Pons (tissue), 1 donor: ENCODE measurements around the gene OLFM4.
A peak's percentile ranks its signal among the peaks of the same experiment; 100 is the strongest.
"Not testable (repeated sequence)": the region's sequence is repeated elsewhere in the genome, so short reads cannot be mapped to it uniquely, and the experiment has no call there.

Experiments
- DNase-seq: peaks from one replicate; pipeline ENCODE4 v3.0.0-alpha.2; 2016; ENCODE audit warnings: low spot score

Gene OLFM4

GRCh38 chr13:53028637-53029203 is at the start of gene OLFM4:
Gene OLFM4, plus strand, starts transcription at chr13:53028813. Its CDS starts 24 bp downstream, at chr13:53028837.
- no peak for DNase-seq

- DNase-seq, result no peak
Measured at GRCh38 chr13:52978989-52979388, 49.6 kb upstream of the OLFM4 start.

GRCh38 chr13:52980695-52981094 is 47.9 kb upstream of the OLFM4 start:
- DNase-seq, result no peak

- DNase-seq, result no peak
Measured at GRCh38 chr13:52983836-52984235, 44.8 kb upstream of the OLFM4 start.

- no peak for DNase-seq
Measured at GRCh38 chr13:52984881-52985363, 43.7 kb upstream of the OLFM4 start.

GRCh38 chr13:52991344-52992020 is 37.1 kb upstream of the OLFM4 start:
- no peak for DNase-seq

GRCh38 chr13:52992110-52992509 is 36.5 kb upstream of the OLFM4 start:
- DNase-seq, result no peak

- DNase-seq, result no peak
Measured at GRCh38 chr13:52994051-52994450, 34.6 kb upstream of the OLFM4 start.

- no peak for DNase-seq
Measured at GRCh38 chr13:52994865-52995264, 33.7 kb upstream of the OLFM4 start.

- no peak for DNase-seq
Measured at GRCh38 chr13:52995946-52996345, 32.7 kb upstream of the OLFM4 start.

- DNase-seq, result no peak
Measured at GRCh38 chr13:52997951-52998876, 30.4 kb upstream of the OLFM4 start.

GRCh38 chr13:52999093-52999696 is 29.4 kb upstream of the OLFM4 start:
- DNase-seq, result no peak

- DNase-seq, result no peak
Measured at GRCh38 chr13:53001444-53002225, 27.0 kb upstream of the OLFM4 start.

GRCh38 chr13:53004573-53004972 is 24.0 kb upstream of the OLFM4 start:
- DNase-seq, result no peak

GRCh38 chr13:53005626-53006025 is 23.0 kb upstream of the OLFM4 start:
- DNase-seq, result no peak

- DNase-seq, result peak; percentile 4
Measured at GRCh38 chr13:53007872-53008271, 20.7 kb upstream of the OLFM4 start.

GRCh38 chr13:53010374-53011105 is 18.1 kb upstream of the OLFM4 start:
- DNase-seq, result no peak

- peak; percentile 37 for DNase-seq
Measured at GRCh38 chr13:53012707-53013106, 15.9 kb upstream of the OLFM4 start.

- no peak for DNase-seq
Measured at GRCh38 chr13:53013113-53013512, 15.5 kb upstream of the OLFM4 start.

GRCh38 chr13:53014018-53014417 is 14.6 kb upstream of the OLFM4 start:
- not testable (repeated sequence) for DNase-seq
